ENCODE measurements around the gene SRA1.

DNA sequence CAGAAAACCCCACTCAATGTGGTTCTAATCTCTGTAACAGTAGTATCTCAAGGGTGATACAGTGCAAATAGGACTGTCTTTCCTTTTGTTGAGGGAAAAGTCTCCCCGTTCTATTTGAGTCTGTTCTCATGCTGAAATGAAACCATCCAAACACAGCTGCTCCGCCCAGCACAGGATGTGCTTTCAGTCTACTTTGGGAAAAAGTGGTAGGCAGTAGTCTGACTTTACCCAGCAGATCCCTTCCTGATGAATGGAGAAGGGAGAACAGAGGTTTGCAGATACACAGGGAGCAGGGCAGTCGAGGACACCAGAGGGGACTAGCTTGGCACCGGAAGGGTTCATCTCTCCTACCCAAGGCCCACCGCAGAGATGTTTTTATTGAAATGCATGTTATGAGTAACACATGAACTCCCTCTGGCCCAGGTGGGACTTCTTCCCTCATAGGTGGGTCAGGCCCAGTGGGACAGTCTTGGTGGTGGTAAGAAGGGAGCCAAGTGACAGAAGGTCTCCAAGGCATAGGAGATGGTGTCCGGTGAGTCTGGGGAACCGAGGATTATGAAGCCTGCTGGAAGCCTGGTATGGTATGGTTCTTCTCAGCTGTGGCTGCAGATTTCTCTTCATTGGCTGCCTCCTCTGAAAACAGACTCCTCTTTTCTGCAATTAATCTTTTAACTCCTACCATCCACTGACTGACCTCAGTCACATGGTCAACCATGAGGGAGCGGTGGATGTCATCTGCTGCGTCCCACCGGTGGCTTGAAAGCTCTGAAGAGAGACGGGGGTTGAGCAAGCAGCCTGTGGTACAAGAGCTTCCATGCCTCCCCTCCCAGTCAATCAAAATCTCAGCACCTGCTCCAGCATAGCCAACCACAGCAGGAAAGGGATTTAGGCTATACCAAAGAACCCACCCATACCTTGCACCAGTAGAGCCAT lies 6.9 kb downstream of the SRA1 start:
- TF ChIP-seq, protein P1, sequence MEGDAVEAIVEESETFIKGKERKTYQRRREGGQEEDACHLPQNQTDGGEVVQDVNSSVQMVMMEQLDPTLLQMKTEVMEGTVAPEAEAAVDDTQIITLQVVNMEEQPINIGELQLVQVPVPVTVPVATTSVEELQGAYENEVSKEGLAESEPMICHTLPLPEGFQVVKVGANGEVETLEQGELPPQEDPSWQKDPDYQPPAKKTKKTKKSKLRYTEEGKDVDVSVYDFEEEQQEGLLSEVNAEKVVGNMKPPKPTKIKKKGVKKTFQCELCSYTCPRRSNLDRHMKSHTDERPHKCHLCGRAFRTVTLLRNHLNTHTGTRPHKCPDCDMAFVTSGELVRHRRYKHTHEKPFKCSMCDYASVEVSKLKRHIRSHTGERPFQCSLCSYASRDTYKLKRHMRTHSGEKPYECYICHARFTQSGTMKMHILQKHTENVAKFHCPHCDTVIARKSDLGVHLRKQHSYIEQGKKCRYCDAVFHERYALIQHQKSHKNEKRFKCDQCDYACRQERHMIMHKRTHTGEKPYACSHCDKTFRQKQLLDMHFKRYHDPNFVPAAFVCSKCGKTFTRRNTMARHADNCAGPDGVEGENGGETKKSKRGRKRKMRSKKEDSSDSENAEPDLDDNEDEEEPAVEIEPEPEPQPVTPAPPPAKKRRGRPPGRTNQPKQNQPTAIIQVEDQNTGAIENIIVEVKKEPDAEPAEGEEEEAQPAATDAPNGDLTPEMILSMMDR (IDR thresholded peaks at IDR 0.05), result no peak
- no peak for TF ChIP-seq POLR2A (IDR thresholded peaks at IDR 0.05)

All from heart left ventricle (tissue), 13 donors.